ENCODE results near the gene QRSL1.
"Not testable (repeated sequence)": the region's sequence is repeated elsewhere in the genome, so short reads cannot be mapped to it uniquely, and the experiment has no call there.

Gene QRSL1

GRCh38 chr6:106684011-106684410 lies 54.6 kb downstream of the QRSL1 start:
- no peak for DNase-seq (ENCODE audit: low spot score)

GRCh38 chr6:106685833-106686232 lies 56.5 kb downstream of the QRSL1 start:
- DNase-seq (ENCODE audit: low spot score), result no peak

GRCh38 chr6:106688177-106688951 lies 59.0 kb downstream of the QRSL1 start:
- DNase-seq (ENCODE audit: low spot score), result no peak

DNA sequence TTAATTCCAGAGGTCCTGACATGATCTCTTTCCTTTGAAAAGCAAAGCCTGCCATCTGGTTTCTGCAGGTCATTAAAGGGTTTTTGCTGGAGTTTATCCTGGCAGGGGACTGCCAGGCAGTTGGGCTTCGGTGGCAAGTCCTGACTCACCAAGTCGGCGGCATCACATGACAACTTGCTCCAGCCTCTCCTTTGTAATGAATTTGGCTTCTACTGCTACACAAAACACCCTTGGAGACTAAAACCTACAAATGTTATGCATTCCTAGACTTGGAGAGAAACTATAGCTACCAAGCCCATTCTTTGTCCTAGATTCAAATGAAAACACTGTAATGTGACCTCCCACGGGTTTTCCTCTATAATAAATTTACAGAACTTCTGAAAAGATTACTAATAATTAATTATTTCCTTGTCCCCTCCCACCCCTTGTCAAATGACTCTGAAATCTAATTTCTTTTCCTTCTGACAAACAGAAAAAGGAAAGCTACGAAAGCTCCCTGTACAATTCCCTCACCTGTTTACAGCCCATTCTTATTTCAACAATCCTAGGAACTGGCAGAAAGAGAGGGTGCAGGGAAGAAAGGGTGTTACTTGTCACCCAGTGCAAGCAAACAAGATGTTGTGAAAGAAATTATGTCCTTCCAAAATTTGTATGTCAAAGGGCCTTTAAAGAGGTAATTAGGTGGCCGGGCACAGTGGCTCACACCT lies 62.9 kb downstream of the QRSL1 start:
- no peak for DNase-seq (ENCODE audit: low spot score)

- DNase-seq (ENCODE audit: low spot score), result no peak
Measured at GRCh38 chr6:106692819-106693208, 63.4 kb downstream of the QRSL1 start.

GRCh38 chr6:106693418-106693817 lies 64.0 kb downstream of the QRSL1 start:
- no peak for DNase-seq (ENCODE audit: low spot score)

- no peak for DNase-seq (ENCODE audit: low spot score)
Measured at GRCh38 chr6:106694343-106694742, 65.0 kb downstream of the QRSL1 start.

DNA sequence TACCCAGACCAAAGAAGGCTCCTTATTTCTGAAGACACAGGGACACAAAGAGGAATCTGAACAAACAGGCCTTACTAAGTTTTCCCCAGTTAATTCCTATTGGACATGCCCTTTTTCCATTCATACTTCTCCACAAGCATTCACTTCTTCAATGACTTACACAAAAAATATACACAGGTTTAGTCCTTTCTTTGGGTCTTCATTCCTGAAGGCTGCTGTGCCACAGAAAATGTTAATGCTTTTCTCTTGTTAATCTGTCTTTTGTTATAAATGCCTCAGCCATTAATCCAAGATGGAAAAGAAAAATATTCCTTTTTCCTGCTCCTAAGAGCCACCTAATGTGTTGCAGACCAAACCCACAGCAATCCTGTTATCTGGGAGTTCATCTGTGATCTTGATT lies 71.2 kb downstream of the QRSL1 start:
- no peak for DNase-seq (ENCODE audit: low spot score)

DNA sequence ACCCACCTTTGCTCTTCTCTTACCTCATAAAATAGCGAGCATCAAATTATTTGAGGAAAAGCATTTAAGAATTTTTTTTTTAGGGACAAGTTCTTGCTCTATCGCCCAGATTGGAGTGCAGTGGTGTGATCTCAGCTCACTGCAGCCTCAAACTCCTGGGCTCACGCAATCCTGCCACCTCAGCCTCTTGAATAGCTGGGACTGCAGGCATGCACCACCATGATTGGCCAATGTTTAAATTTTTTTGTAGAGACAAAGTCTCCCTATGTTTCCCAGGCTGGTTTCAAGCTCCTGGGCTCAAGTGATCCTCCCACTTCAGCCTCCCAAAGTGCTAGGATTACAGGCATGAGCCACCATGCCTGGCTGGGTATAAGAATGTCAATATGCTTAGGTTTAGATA lies 71.8 kb downstream of the QRSL1 start:
- DNase-seq (ENCODE audit: low spot score), result not testable (repeated sequence)

- DNase-seq (ENCODE audit: low spot score), result peak; percentile 54
Measured at GRCh38 chr6:106702046-106702445, 72.7 kb downstream of the QRSL1 start.

GRCh38 chr6:106702451-106703110 lies 73.2 kb downstream of the QRSL1 start:
- peak; percentile 81 for DNase-seq (ENCODE audit: low spot score)

DNA sequence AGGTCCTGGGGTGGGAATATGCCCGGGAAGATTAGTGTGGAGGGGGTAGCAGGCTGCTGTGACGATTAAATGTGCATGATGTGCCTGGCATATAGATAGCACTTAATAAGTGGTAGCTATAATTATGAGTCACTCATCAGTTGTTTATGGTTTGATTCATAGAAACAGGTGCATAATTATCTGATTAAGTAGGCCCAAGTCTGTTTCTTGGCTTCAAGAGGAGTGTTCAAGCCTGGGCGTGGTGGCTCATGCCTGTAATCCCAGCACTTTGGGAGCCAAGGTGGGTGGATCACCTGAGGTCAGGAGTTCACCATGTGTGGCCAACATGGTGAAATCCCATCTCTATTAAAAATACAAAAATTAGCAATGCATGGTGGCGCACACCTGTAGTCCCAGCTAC lies 74.9 kb downstream of the QRSL1 start:
- no peak for DNase-seq (ENCODE audit: low spot score)

GRCh38 chr6:106705156-106705555 lies 75.8 kb downstream of the QRSL1 start:
- DNase-seq (ENCODE audit: low spot score), result no peak

- no peak for DNase-seq (ENCODE audit: low spot score)
Measured at GRCh38 chr6:106710580-106710979, 81.2 kb downstream of the QRSL1 start.

GRCh38 chr6:106714281-106714680 lies 84.9 kb downstream of the QRSL1 start:
- DNase-seq (ENCODE audit: low spot score), result no peak

DNA sequence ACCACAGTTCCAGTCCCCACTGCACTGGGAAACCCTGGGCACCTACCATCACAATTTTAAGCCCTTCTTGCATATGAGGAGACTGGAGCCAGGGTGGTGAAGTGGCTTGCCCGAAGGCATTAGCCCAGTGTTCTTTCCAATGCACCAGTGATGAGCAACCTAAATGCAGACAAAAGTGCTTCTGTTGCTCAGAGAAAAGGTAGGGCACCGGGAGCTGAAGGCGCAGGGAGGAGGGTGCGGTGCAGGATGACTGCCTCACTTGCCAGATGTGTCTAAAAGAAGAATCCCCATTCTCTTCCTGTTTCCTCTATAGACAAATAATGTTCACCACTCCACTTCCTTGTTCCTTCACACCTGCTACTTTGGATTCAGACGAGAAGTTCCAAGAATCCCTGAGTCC lies 86.5 kb downstream of the QRSL1 start:
- DNase-seq (ENCODE audit: low spot score), result peak; percentile 57

- no peak for DNase-seq (ENCODE audit: low spot score)
Measured at GRCh38 chr6:106716966-106717365, 87.6 kb downstream of the QRSL1 start.

Data from germinal center (tissue), 1 donor.